Stomach (tissue), 9 donors: ENCODE data around the gene RANBP10. TPM values are rescaled to one million over a fixed set of nuclear protein-coding genes. Genes with fewer than 3 reads are reported as not detected.

Experiments used
- DNase-seq, 2 donors: peaks; one replicate each; pipeline versions ENCODE4 v3.0.0 to v3.0.0-alpha.2; 2013 to 2019
- H3K27ac ChIP-seq, 5 donors: fragments of 200-600 bp in 4 of 5; sonication (generic) in 4 of 5; one replicate each; pipeline ENCODE4 v1.5.1; 2013 to 2019; ENCODE audit warnings: mild to moderate bottlenecking in 1 of 5, moderate library complexity in 1 of 5
- H3K27me3 ChIP-seq, 3 donors: fragments of 200-600 bp; sonication (generic); one replicate each; pipeline ENCODE4 v1.5.1; 2017 to 2019; ENCODE audit warnings: mixed run types in 1 of 3
- H3K36me3 ChIP-seq, 4 donors: fragments of 200-600 bp; sonication (generic); 1 replicate in 3 of 4; 2 replicates in 1 of 4; pipeline ENCODE4 v1.5.1; 2016 to 2019
- H3K4me1 ChIP-seq, 4 donors: fragments of 200-600 bp; sonication (generic); one replicate each; pipeline ENCODE4 v1.5.1; 2016 to 2019
- H3K4me3 ChIP-seq, 4 donors: fragments of 200-600 bp; sonication (generic) in 3 of 4; one replicate each; pipeline ENCODE4 v1.5.1; 2016 to 2019; ENCODE audit warnings: mild to moderate bottlenecking in 1 of 4
- H3K9me3 ChIP-seq, 4 donors: fragments of 200-600 bp; sonication (generic); one replicate each; pipeline ENCODE4 v1.5.1; 2016 to 2019
- CTCF ChIP-seq, 7 experiments: fragments of 450-650 bp in 4 of 7; fragments of 200-600 bp in 3 of 7; sonication (generic) in 3 of 7; IDR thresholded peaks; one replicate each; pipeline ENCODE4 v1.5.1; 2016 to 2019; ENCODE audit warnings: antibody characterized with exemption in 7 of 7, control low read depth in 2 of 7, mild to moderate bottlenecking in 1 of 7
- EP300 ChIP-seq: sonication (generic); formaldehyde crosslinking; IDR thresholded peaks from one replicate; pipeline ENCODE4 v1.6.1; 2017; ENCODE audit warnings: antibody characterized with exemption
- POLR2A ChIP-seq, 4 donors: fragments of 450-650 bp; IDR thresholded peaks; one replicate each; pipeline ENCODE4 v1.6.1; 2016; ENCODE audit warnings: antibody characterized with exemption in 4 of 4, control low read depth in 2 of 4, mild to moderate bottlenecking in 1 of 4, moderate library complexity in 1 of 4
- POLR2AphosphoS5 ChIP-seq, 3 donors: sonication (generic); formaldehyde crosslinking; IDR thresholded peaks; one replicate each; pipeline ENCODE4 v1.6.1; 2016; ENCODE audit warnings: antibody characterized with exemption in 3 of 3
- WGBS, 5 donors: extraction: QIAGEN DNeasy Blood & Tissue Kit in 3 of 5; methylation state at CpG; one replicate each; pipeline versions ENCODE4 v1.1.5 to v1.1.7; 2013 to 2018; 5-methylcytosine and 5-hydroxymethylcytosine counted together
- intact Hi-C: fragments of 100-400 bp; cut with DNase I; formaldehyde crosslinking; loops from one replicate; pipeline ENCODE4 v1.15.1; 2023; ENCODE audit warnings: low total_unique reads
- polyA plus RNA-seq, 3 donors: library from polyadenylated mRNA; stranded (reverse); fragments of 200-250 nt; gene quantifications; one replicate each; pipeline ENCODE4 v1.2.3, GENCODE V29; 2013
- total RNA-seq, 5 donors: library from RNA; depleted of rRNA; stranded (reverse); fragments of >200 nt; gene quantifications; one replicate each; pipeline versions ENCODE4 v1.1.0 to v1.2.3, GENCODE V29; 2014 to 2016
- donor health status: healthy with polysubstance abuse.
- donor health status: Bipolar disorder and iron deficiency.
- donor health status: healthy.

Gene RANBP10
- total and polyA plus RNA-seq, 8 donors, result 2.9 to 37.3 (median 8.0) TPM

GRCh38 chr16:67764158-67764667, 42.1 kb downstream of the RANBP10 start:
- intact Hi-C loops, result no loop called here
- peaks cover 6 to 42% (median 33%) of the 10 kb centered on the region in 4 donors for H3K36me3 ChIP-seq
- H3K27ac ChIP-seq, result no peak overlapping the region
- 85 to 98% (median 97%) methylated on average over 7 of the region's 7 CpGs for WGBS, 5 donors
- H3K9me3 ChIP-seq, result no peaks in the 10 kb centered on the region
- H3K4me3 ChIP-seq, result no peak overlapping the region
- no peaks in the 10 kb centered on the region for H3K27me3 ChIP-seq
- peaks cover 0 to 13% (median 5%) of the 10 kb centered on the region in 4 donors for H3K4me1 ChIP-seq
- TF ChIP-seq EP300 (no peak), POLR2A (IDR thresholded peaks at IDR 0.05) (no peak), CTCF (IDR thresholded peaks at IDR 0.05) (no peak), POLR2AphosphoS5 (IDR thresholded peaks at IDR 0.05) (no peak)
- DNase-seq, result no peak

GRCh38 chr16:67763066-67763465, 43.3 kb downstream of the RANBP10 start:
- DNase-seq, result no peak
- no peaks in the 10 kb centered on the region for H3K9me3 ChIP-seq
- WGBS, 5 donors, result 91 to 99% (median 93%) methylated on average over 5 of the region's 5 CpGs
- H3K4me3 ChIP-seq, result no peak overlapping the region
- H3K4me1 ChIP-seq, result peaks cover 0 to 13% (median 5%) of the 10 kb centered on the region in 4 donors
- H3K36me3 ChIP-seq, result peaks cover 9 to 51% (median 42%) of the 10 kb centered on the region in 4 donors
- TF ChIP-seq POLR2A (IDR thresholded peaks at IDR 0.05) (no peak), CTCF (IDR thresholded peaks at IDR 0.05) (no peak), POLR2AphosphoS5 (IDR thresholded peaks at IDR 0.05) (no peak), EP300 (no peak)
- no peak overlapping the region for H3K27ac ChIP-seq
- H3K27me3 ChIP-seq, result no peaks in the 10 kb centered on the region
- intact Hi-C loops, result no loop called here

GRCh38 chr16:67762385-67762784, 44.0 kb downstream of the RANBP10 start:
- Histone ChIP-seq H3K4me1 (peaks cover 0 to 13% (median 5%) of the 10 kb centered on the region in 4 donors), H3K27me3 (no peaks in the 10 kb centered on the region), H3K36me3 (peaks cover 13 to 52% (median 48%) of the 10 kb centered on the region in 4 donors), H3K9me3 (no peaks in the 10 kb centered on the region), H3K27ac (no peak overlapping the region), H3K4me3 (no peak overlapping the region)
- intact Hi-C loops, result no loop called here
- DNase-seq, result no peak
- 91 to 100% (median 98%) methylated on average over 2 of the region's 2 CpGs; no CpG with 5 or more reads in 1 of the 5 donors for WGBS, 5 donors
- no peak for TF ChIP-seq POLR2AphosphoS5 (IDR thresholded peaks at IDR 0.05)
- TF ChIP-seq POLR2A (IDR thresholded peaks at IDR 0.05), result no peak
- TF ChIP-seq CTCF (IDR thresholded peaks at IDR 0.05), result no peak
- no peak for TF ChIP-seq EP300

- TF ChIP-seq CTCF (IDR thresholded peaks at IDR 0.05) (no peak), EP300 (no peak), POLR2A (IDR thresholded peaks at IDR 0.05) (no peak), POLR2AphosphoS5 (IDR thresholded peaks at IDR 0.05) (no peak)
- intact Hi-C loops, result no loop called here
- H3K9me3 ChIP-seq, result no peaks in the 10 kb centered on the region
- no peak for DNase-seq
- peaks cover 13 to 52% (median 49%) of the 10 kb centered on the region in 4 donors for H3K36me3 ChIP-seq
- H3K4me3 ChIP-seq, result no peak overlapping the region
- H3K27ac ChIP-seq, result no peak overlapping the region
- 98 to 100% (median 100%) methylated on average over 1 of the region's 1 CpG for whole genome bisulfite sequencing, 5 donors
- peaks cover 0 to 13% (median 5%) of the 10 kb centered on the region in 4 donors for H3K4me1 ChIP-seq
- no peaks in the 10 kb centered on the region for H3K27me3 ChIP-seq
Observed at GRCh38 chr16:67761924-67762323, 44.4 kb downstream of the RANBP10 start.
